Activated gamma-delta T cell treated with anti-CD3 and anti-CD28 coated beads, Interleukin-2, amount 50 U/mL, for 16 hours (primary cell): Measurements from ENCODE around the gene CABLES1.
"Not testable (repeated sequence)": the region's sequence is repeated elsewhere in the genome, so short reads cannot be mapped to it uniquely, and the experiment has no call there.

ENCODE experiments used
- DNase-seq: peaks from one replicate; pipeline ENCODE4 v3.0.0-alpha.2; 2020; ENCODE audit warnings: low read depth

Gene CABLES1

GRCh38 chr18:23142251-23142929, 7.1 kb downstream of the CABLES1 start:
- no peak for DNase-seq

- no peak for DNase-seq
Measured at GRCh38 chr18:23143016-23143814, 7.9 kb downstream of the CABLES1 start.

DNA sequence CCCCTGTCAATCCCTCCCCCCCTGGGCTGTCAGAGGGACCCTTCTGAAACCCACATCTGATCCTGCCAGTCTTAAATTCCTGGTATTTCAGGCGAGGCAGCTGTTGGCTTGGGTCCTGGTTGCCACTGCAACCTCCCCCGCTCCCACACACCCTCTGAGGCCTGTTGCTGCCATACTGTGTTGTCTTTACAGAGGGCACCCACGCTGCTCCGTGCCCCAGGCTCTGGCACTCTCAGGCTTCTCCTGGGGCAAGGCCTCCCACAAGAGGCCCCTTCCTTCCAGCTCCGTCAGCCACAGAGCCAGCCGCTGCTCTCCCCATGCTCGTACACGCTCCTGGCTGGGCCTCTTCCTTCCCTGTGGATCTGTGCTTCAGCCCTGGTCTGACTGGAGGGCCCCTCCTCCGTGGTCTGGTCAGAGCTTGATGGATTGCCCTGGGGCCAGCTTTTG, 8.6 kb downstream of the CABLES1 start:
- no peak for DNase-seq

- DNase-seq = no peak
Measured at GRCh38 chr18:23144640-23145039, 9.4 kb downstream of the CABLES1 start.

GRCh38 chr18:23145621-23146020, 10.3 kb downstream of the CABLES1 start:
- DNase-seq = no peak

GRCh38 chr18:23146861-23147469, 11.7 kb downstream of the CABLES1 start:
- no peak for DNase-seq

GRCh38 chr18:23148382-23148781, 13.1 kb downstream of the CABLES1 start:
- no peak for DNase-seq

DNA sequence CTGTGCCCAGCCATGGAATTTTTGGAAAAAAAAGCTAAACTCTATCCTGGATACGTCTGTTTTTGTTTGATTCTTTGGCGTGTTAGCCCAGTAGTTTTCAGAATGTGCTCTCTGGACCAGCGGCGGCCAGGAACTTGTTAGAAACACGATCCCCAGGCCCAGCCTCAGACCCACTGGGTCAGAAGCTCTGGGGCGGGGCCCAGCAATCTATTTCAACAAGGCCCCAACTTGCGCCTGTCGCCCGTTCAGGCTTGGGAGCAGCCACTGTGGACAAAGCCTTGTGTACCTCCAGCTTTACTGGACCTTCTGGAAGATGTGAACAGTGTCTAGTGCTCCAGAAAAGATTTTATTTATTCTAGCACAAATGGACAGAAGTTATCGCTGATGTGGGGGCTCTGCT, 14.3 kb downstream of the CABLES1 start:
- DNase-seq = no peak

DNA sequence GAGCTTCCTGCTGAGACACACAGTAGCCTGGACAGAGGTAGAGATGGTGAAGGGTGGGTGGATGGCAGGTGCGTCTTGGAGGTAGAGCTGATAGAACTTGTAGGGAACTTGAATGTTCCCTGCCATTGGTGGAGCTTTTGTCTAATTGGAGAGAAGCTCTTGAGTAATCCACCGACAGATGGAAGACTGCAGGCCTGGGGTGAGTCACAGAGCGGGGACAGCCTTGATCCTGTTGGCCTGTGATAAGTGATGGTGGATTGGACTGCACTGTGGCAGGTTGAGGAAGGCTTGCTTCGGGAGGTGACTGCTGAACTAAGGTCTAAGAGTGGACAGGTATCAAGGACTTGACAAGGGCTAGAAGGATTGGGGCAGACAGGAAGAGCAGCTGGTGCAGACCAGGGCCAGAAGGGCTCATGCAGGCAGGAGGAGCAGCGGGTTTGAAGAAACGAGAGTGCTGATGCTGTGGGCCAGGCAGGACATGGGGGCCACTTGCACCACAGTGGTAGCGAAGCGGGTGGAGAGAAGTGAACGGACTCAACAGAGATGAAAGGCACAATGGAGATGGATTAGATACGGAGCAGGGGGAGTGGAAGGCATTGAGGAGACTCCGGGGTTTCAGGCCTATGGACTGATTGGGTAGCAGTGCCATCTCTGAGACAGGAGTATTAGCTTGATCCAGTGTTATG, 16.3 kb downstream of the CABLES1 start:
- DNase-seq = no peak

- no peak for DNase-seq
Measured at GRCh38 chr18:23154030-23154429, 18.7 kb downstream of the CABLES1 start.

DNA sequence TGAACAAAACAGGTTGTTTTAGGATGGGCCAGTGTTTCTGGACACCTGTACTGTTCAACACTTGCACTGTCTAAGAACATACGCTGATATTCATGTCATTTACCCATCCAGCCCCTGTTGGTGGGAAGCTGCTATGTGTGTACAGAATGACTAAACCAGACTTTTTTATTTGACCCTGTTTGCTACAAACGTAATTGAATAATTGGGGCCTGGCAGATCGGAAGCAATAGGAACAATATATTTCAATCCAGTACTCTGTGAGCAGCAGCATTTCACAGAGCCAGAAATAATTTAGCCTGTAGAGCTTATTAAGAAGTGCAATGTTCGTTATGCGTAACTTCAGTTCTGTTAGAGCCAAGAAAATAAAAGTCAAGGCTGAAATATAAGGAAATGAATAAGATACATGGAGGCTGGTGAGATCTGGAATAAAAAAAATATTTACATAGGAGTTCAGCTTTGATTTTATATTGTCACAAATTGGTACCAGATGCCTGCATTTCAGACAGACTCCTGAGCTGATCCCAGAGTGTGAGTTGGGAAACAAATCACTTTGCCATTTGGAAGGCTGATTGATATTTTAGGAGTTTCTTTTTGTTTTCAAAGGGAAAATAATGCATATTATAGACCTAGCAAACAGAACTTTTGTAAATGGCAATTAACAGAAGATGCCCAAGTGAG, 19.7 kb downstream of the CABLES1 start:
- DNase-seq = no peak

GRCh38 chr18:23155537-23155936, 20.3 kb downstream of the CABLES1 start:
- no peak for DNase-seq

DNA sequence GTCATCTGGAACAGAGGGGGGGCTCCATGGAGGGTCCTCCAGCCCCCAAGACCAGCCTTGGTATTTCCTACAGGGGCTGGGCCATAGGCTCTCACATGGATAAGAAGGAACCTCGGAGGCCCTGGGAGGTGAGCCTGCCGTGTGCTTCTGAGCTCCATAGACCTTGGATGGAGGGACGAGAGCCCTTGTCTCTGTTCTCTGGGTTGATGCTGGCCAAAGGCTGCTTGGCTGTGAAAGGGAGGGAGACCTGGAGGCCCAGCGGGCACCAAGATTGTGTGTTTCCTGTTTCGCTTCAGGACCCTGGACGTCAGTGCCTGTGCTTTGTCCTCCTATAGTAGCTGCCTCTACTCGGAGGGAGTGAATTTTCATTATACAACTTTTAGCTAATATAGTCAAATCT, 20.8 kb downstream of the CABLES1 start:
- no peak for DNase-seq

DNA sequence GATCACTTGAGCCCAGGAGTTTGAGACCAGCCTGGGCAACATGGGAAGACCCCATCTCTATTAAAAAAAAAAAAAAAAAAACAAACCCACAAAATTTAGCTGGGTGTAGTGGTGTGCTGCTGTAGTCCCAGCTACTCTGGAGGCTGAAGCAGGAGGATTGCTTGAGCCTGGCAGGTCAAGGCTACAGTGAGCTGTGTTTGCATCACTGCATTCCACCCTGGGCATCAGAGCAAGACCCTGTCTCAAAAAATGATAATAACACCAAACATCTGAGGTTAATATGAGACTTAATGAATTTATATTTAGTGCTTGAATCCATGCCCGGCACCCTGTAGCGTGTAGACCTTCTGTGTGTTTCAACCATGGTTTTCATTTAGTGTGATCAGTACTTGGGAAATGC, 22.8 kb downstream of the CABLES1 start:
- DNase-seq = no peak

DNA sequence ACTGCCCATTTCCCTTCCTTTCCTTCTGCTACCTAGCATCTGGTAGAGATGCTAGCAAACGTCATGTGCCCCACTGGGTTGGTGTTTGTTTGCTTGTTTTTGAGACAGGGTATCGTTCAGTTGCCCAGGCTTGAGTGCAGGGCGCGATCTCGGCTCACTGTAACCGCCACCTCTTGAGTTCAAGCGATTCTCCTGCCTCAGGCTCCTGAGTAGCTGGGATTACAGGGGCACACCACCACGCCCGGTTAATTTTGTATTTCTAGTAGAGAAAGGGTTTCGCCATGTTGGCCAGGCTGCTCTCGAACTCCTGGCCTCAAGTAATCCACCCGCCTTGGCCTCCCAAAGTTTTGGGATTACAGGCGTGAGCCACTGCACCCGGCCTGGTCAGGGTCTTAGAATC, 23.6 kb downstream of the CABLES1 start:
- DNase-seq = not testable (repeated sequence)

DNA sequence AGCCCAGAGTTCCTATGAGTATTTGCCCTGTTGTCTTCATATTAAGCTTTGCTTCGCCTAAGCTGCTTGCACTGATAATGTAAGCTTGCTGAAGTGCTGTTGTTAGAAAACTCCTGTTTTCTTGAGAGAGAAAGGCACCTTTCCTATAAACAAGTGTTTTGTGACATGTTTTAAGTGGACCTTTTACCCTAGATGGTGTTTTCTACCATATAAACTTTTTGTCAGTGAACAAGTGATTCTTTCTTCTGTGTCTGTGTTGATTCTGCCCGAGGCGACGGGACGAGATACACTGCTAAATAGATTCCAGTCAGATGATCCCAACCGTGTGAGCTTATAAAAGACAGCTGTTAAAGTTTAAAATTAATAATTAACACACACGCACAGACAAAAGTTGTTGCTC, 24.1 kb downstream of the CABLES1 start:
- no peak for DNase-seq

- no peak for DNase-seq
Measured at GRCh38 chr18:23162473-23162872, 27.2 kb downstream of the CABLES1 start.

DNA sequence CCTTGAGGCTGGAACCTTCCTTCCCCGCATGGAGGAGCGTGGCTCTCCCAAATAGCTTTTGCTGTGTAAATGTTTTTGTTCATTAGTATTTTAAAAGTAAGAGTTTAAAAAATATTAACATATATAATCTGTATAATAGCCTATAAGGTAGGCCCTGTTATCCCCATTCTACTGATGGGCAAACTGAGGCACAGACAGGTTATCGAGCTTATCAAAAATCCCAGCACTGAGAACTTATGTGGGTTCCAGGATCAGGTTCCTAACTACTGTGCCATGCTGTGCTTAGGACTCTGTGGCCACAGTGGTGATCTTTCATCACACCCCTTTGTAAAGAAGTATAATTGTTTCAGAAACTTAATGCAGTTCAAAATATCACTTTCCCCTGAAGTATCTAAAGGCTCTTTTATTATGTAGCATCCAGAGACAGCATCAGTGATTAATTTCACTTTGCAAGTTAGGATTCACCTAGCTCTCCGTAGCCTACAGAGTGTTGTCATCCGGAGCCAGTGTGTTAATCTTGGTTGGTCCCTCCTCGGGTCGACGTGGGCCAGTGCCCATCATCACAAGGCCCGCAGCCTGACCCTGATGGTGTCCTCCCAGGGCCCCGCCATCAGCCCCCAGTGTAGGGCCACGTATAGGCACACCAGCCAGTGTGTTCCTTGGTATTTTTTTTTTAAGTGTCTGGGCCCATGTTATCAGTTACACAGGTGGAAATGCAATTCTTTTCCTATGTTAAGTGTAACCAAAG, 28.7 kb downstream of the CABLES1 start:
- no peak for DNase-seq

DNA sequence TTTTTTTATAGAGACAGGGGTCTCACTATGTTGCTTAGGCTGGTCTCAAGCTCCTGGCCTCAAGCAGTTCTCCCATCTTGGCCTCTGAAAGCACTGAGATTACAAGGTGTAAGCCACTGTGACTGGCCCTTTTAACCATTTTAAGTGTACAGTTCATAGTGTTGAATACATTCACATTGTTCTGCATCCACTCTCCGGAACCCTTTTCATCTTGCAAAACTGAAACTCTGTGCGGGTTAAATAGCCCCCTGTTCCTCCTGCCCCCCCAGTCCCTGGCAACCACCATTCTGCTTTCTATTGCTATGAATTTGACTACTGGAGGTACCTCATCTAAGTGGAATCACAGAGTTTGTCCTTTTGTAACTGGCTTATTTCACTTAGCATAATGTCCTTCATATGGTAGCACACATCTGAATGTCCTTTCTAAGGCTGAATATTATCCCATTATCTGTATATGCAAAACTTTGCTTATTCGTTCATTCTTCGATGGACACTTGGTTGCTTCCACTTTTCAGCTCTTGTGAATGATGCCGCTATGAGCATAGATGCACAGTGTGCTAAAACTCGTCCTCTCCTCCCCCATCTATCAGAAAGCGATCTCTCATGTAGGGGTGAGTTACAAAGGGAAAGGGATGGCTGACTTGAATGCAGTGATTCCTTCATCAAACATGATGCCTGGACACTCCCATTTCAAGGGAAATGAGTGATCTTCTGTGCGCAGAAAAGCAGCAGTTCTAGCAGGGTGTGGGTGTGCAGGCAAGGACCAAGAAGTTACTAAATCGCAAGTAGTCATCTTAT, 30.2 kb downstream of the CABLES1 start:
- DNase-seq = no peak

- DNase-seq = no peak
Measured at GRCh38 chr18:23166891-23167541, 31.7 kb downstream of the CABLES1 start.
